Kidney tubule cell (primary cell): ENCODE results near the gene LMO2.
A peak's percentile ranks its signal among the peaks of the same experiment; 100 is the strongest.

Source experiments
- DNase-seq: peaks from one replicate; pipeline ENCODE4 v3.0.0-alpha.2; 2018; ENCODE audit warnings: low spot score

The LMO2 gene

DNA sequence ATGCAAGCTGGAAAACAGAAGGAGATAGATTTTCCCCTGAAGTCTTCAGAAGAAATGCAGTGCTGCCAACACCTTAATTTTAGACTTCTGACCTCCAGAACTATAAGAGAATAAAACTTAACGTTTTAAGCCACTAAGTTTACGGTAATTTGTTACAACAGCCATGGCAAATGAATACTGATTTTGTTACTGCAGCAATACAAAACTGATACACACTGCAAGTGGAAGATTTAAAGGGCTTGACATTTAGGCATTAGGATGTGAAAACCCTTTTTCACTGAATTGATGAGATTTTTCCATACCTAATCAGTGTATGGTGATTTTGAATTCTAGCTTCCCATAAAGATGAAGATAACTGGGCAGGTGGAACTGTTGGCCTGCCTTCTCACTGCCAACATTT, 22.1 kb upstream of the LMO2 start:
- no peak for DNase-seq

DNA sequence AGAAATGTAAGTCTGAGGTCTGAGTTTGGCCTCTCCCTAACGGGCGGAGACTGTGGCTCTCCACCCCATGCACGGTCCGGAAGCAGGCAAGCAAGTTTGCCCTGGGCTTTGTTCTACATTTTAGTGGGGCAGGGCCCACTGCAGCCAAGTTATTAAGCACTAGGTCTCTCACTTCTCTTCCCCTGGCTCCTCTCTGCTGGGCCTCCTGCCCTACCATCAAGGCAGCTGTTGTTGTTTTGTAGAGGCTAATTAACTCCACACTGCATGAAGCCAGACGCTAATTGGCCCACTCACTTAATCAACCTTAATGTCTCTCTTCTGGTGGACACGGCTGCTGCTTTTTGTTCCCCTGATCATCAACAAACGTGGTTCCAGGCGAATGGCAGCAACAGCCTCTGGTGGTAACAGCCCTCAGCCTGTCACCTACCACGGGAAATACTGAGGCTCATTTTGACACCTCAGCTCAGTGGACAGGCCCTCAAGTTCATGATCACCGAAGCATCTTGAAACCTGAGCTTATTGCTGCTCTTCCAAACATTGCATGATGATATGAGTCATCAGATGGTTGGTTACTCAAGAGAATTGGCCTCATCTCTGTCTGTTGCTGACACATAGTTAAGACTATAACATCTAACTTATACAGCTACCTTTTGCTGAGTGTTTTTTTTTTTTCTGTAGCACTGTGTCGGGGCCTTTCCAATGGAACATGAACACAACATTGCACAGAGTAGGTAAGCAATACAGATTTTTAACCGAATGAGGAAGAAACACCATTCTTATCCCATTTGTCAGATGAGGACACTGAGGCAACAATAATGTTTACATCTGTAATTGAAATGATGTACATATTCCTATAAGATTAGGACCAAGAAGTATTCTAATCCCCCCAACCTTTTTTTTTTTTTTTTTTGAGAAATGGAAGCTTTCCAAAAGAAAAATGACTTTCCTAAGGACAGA, 20.8 kb upstream of the LMO2 start:
- DNase-seq, result peak; percentile 88

DNA sequence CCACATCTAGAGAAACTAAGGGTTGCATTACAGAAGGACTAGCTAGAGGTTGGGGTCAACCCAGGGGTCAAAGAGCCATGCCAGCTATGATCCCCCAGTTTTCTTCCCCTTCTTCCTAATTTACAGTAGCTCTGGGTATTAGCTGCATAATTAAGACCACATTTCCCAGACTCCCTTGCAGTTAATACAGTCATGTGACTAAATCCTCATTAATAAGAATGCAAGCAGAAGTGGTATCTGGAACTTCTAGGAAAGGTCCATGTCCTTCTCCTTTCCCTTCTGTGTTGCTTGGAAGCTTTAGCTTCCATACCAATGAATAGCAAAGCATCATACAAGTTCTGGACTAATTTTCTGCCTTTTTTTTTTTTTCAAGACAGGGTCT, 19.1 kb upstream of the LMO2 start:
- DNase-seq, result no peak

DNA sequence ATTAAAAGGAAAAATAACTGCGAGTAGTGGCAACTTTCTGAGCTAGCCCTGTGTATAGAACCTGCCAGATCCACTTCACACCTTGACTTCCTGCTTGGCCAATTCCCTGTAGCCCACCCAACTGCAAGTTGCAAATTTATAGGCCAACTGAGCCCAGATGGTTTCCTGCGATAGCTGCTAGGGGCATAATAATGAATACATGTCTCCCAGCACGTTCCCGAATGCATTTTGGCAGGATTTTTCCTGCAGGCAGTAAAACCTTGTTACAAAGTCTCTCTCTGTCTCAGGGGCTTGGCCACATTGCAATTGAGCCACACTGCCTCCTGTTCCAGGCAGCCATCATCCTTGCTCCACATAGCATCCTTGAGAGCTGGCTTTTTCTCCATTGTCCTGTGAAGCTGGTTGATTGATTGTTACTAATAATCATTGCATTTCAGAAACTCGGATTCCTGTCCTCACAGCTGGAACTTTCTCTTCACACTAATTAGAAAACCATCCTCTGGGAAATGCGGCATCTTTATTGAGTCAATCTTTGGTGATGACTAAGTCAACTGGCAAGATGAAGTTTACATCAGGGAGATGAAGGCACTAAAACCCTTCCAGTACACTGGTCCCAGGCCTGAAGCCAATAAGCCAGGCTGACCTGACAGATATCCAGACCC, 18.6 kb upstream of the LMO2 start:
- no peak for DNase-seq

DNA sequence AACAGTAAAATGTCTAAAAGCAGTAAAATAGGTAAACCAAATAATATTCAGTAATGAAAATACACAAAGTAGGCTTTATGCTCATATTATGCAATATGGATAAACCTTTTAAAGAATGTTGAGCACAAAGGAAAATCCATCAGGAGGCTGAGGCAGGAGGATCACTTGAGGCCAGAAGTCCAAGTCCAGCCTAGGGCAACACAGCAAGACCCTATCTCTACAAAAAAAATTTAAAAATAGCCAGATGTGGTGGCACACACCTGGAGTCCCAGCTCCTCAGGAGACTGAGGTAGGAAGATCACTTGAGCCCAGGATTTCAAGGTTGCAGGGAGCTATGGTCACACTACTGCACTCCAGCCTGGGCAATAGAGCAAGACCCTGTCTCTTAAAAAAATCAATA, 17.7 kb upstream of the LMO2 start:
- DNase-seq, result no peak

DNA sequence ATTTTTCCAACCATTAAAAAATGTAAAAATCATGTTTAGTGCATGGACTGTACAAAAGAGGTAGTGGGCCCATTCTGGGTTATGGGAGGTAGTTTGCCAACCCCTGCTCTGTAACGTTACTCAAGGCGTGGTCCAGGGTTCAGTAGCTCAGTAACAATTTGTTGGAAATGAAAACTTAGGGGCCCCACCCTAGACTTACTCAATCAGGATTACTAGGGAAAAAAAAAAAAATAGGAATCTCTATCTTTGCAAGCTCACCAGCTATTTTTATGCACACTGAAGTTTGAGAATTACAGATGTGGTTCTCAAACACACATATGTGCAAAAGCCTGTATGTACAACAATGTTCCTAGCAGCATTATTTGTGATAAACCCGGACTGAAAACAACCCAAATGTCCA, 17.3 kb upstream of the LMO2 start:
- DNase-seq, result no peak

DNA sequence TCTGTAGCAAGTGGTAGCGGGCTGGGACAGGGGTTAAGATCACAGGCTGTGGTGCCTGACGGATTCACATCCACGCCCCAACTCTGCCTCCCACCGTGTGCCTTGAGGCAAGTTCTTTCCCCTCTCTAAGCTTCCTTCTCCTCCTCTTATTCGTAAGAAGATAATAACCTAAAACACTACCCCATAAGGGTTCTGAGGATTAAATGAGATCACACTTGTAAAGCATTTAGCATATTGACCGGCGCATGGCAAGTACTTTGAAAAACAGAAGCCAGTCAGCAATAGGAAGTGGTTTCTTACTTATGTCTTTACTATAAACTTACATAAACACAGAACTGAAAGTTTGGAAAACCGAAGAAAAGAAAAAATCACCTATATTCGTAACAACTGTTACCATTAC, 15.5 kb upstream of the LMO2 start:
- no peak for DNase-seq

DNA sequence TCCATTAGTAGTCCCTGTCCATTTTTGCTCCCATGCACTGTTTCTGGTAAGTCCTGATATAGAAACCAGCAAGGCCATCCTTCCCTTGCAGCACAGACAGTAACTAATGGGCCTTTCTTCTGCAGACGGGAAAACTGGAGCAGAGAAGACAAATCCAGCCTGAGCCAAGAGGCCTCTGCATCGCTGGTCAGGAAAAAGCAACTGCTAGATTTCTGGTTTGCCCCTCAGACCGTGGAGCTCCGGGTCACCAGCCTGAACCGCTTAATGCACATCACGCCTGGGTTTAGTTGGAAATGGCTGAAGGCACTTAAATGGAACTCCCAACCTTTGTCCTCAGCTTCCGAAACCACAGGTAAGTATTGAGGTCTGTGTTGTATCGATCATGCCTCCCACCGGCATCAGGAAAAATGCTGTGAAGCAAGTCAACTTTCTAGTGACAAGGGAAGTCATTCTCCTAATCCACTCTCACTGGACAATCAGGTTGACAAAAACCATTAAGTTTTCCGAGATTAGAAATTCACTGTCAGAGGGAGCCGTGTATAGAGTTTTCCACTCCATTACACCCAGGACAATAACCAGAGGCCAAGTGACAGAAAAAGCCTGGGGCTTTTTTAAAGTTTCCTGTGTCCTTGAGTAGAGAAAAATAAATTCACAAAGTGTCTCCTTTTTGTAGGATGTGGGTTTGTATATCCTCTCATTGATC, 14.8 kb upstream of the LMO2 start:
- DNase-seq, result no peak

DNA sequence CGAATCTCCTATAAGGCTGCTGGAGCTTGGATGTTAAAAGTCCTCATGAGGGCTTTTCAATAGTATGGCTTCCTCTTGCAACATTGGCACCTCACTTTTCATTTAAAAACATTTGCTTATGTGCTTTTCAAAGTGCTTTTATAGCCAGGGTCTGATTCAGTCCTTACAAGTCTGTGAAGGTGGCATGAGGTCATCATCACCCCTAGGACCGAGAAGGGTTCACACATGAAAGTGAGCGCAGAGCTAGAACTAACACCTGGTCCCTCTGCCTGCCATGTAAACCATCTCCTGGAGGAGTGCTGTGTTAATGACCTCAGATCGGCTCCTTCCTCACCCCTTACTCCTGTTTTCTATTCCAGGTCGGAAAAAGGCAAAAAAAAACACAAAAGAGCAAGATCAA, 12.2 kb upstream of the LMO2 start:
- DNase-seq, result no peak

DNA sequence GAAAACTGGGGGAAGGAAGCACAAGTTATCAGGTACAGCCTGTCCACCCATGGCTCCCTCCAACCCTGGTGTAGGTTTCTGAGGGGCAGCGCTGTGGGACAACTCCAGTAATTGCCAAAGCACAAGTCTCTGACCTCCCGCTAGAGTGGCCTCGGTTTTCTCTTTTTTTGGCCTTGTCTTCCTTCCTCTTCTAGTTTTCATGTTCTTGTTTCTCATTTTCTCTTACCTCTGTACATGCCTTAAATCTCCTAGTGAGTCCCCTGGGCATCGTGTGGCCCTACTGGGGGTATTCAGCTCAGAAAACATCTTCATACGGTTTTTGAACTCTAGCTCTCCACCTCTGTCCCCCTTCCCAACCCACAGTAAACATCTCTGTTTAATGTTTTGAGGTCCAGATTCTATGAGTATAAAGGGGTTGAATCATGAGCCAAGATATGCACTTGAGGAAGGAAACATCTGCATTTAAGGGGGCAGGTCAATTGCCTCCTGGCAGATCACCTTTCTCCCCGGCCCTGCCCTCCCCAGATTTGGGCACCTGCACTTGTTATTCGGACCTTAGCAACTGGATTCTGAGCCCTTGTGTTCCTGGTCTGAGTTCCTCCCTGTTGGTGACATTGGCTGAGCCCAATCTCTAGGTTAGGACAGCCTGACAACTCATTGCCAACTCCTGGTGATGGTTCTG, 8.4 kb upstream of the LMO2 start:
- no peak for DNase-seq

DNA sequence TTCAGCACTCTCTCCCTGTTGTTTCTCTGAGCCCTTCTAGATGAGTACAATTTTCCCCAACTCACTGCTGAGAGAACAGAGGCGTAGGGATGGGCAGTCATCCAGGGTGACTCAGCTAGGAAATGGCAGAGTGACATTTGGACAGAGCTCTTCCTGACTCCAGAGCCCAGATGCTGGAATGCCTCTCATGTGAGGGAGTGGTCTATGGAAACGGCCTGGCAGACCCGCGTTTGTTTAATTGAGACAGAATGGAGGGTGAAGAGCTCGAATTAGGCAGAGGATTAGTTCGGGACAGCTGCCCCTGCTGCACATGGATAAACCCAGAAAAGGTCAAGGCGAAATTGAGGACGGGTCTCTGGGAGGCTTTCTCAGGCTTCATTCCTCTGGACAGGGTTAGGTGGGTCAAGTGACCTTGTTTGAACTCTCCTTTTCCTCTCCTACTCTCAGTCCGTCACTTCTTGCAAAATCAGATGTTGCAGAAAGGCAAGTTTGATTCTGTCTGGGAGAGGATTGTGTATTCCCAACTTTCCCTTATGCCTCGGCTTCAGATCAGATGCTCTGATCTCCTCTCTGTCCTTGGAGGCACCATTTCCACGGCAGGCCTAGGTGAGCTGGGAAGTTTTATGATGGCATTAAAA, 7.6 kb upstream of the LMO2 start:
- DNase-seq, result peak; percentile 52

DNA sequence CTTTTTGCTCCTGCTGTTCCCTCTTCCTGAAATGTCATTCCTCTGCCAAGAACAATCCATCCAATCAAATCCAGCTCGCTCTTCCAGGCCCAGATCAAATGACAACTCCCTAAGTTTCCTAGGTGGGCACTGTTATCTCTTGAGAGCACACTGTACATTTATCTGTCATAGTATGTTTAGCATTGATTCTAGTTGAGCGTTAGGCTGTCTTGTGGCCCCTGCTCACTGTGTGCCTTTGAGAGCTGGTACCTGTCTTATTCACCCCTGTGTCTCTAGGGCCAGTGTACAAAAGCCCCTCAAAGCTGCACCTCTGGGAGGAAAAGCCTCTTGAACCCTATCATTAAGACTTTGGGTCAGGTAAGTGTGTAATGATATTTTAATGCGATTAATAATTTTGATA, 7.1 kb upstream of the LMO2 start:
- no peak for DNase-seq

DNA sequence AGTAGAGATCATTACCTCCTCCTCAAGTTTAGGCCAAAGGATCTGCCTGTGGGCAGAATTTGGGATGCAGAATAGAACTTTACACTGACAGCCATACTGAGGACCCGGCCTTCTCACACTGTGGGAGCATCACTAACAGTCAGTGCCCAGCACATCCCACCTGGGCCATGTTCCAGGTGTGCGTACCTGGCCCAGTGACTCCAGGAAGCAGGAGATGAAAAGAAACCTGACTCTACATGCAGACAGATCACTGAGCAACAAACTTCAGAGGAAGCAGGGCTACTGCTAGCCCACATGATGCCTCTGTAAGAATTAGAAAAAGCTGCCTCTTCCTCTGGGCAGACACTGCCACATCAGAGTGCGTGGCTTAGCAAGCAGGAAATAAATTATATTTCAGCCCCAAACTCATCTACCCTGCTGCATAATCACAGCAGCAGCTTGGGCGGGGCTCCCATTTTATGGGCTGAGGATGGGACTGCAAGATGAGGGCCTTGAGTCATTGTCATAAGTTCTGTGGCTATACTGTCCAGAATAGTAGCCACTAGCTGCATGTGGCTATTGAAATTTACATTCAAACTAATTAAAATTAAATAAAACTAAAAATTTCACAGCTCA, 6.0 kb upstream of the LMO2 start:
- DNase-seq, result no peak

DNA sequence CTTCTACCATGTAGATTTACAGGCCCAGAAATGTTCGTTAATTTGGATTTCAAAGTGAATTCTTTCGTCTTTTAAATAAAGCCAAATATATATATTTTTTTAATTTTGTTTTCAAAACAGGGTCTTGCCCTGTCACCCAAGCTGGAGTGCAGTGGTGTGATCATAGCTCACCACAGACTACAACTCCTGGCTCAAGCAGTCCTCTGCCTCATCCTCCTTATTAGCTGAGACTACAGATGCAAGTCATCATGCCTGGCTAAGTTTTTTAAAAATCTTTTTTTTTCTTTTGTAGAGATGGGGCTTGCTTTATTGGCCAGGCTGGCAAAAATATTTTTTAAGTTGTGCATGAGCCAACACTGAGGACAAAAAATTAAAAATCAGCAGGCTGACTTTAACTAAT, 5.0 kb upstream of the LMO2 start:
- no peak for DNase-seq

DNA sequence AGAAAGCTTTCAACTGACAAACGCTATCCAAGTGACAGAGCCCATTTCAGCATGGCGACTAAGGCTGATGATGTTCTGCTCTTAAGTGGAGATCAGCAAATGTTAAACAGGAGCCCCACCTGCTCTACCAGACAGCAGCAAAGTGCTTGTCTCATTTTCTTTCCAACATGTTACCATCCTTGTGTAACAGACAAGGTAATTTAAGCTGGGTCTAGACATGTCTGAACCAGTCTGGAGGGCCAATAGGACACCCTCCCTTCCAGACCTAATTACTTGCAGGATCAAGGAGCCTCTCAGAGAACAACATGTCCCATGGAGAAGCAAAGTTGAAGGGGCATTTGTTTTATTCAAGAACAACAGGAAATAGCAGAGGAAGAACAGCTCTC, 3.9 kb upstream of the LMO2 start:
- DNase-seq, result no peak

DNA sequence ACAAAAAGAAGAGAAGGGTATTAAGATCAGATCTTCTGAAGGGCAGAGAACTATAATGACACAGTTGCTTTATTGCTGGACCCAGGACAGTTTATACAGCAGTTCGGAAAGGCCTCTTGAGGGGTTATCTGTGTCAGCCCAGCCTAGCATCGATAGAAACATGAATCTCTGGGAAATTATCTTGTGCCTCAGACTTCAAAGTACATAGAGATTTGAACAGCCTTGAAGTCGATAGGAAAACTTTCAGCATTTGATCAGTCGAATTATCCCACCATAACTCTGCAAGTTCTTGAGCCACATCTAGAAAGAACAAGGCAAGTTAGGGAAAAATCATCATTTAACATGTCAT, 2.5 kb upstream of the LMO2 start:
- DNase-seq, result no peak

DNA sequence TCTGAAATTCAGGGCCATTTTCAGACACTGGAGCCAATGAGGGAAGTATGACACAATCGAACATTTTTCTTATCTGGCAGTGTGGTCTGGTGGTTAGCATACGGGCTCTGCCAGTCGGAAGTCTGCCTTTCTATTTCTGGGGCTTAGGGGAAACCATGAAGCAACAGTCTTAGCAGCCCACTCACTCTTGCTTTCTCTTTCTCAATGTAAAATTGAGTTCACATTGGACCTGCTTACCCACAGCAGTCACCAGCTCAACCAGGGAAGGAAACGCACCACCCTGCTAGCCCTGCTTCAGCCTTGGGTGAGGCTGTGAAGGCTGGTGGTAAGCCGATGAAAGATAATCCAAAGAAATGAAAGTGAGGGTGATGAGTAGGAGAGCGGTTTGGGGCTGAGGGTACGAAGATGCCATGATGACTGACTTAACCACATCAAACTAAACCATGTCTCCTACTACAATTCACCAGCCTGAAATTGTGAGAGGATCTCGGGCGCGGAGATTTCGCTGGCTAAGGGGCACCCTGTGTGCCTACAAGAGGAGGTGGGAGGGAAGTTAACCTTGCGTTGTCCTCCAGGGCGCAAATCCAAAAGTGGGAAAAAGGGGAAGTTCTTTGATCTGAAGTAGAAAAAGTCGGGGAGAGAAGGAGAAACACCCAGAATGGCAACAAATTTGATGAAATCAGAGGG, 2.0 kb upstream of the LMO2 start:
- no peak for DNase-seq

DNA sequence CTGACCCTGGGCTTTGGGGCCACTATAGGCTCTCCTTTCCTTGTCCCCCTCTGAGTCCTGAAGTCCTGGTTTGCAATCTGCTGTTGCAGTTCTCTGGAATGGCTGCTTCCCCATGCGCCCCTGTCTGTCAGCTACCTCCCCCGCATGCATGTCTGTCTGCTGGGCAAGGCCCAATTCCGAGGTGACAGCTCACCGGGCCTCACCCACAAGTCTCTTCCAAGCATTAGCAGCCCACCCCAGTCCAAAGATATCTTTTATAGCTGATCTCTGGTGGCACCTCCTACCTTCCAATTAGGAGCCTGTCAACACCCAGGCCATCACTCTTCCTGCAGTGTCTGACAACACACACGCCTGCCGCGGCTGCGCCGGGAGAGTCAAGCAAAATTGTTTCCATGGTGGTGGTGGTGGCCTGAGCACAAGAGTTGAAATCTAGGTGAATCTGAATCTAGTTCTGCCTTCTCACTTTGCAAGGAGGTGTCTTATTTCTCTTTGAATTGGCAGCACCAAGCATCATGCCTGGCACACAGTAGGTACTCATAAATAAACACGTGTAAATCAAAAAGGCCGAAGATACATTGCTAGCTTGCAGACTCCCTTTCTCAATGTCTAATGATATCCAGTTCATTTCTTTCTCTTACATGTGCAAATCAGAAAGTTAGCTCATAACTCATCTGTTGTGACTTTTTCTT, 1.2 kb upstream of the LMO2 start:
- DNase-seq, result no peak

DNA sequence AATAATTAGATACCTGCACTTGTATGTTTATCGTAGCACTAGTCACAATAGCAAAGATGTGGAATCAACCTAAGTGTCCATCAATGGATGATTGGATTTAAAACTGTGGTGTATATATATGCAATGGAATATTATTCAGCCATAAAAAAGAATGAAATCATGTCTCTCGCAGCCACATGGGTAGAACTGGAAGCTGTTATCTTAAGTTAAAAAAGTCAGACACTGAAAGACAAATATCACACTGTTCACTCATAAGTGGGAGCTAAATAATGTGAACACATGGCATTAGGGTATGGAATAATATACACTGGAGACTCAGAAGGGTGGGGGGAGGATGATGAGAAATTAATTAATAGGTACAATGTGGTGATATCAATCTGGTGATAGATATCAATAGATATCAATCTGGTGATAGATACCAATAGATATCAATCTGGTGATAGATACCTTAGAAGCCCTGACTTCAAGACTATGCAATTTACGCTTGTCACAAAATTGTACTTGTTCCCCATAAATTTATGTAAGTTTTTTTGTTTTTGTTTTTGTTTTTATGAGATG, 2.0 kb downstream of the LMO2 start:
- no peak for DNase-seq

DNA sequence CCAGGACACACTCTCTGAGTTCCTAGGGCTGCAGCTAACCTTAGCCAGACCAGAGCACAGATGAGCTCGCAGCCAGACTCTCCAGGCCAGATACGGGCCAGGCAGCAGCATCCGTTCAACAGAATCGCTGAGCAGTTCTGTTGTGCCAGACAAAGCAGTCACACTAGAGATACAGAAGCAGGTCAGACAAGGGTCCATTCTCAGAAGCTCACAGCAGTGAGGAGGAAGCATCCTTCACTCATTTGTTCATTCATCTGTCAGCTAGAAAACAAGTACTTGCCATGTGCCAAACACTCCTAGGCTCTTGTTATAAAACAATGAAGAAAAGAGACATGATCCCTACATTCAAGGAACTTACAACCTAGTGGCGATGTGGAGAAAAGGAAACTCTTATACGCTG, 2.6 kb downstream of the LMO2 start:
- DNase-seq, result no peak
